GM19324 (cell line): Measurements from ENCODE around the gene EZH1.
"Not testable (repeated sequence)": the region's sequence is repeated elsewhere in the genome, so short reads cannot be mapped to it uniquely, and the experiment has no call there.

Experiments
- ATAC-seq: cut with Tn5 transposase; IDR thresholded peaks from one replicate; pipeline ENCODE4 v1.9.1; 2021; ENCODE audit warnings: mild to moderate bottlenecking, moderate library complexity; ENCODE audit not compliant: unreplicated experiment, low FRiP score

EZH1 gene

DNA sequence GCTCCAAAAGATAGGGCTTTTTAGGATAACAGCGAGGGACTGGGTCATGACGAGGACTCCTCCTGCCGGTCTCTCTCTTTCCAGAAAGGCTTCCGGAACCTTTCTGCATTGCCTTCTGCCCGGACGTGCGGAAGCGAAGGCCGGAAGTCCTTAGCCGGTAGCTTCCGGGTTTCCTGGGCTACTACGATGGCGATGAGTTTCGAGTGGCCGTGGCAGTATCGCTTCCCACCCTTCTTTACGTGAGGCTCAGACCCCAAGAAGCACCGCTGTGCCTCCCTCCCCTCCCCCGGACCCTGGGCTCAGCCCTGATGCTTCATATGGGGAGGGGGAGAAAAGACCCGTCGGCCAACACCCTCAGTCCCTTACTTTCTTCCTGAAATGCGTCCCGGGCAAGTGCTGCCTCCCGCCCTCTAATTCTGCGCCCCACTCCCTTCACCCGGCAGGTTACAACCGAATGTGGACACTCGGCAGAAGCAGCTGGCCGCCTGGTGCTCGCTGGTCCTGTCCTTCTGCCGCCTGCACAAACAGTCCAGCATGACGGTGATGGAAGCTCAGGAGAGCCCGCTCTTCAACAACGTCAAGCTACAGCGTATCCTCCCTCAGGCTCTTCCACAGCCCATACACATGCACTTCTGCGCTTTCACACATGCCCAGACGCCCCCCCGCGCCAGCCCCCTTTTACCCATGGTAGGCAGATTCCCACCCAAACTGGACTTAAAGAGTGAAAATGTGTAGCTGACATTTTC is 28.6 kb upstream of the EZH1 start, which contains the start of gene VPS25:
VPS25 (plus strand) TSS at position 160 of the 746 bp plus-strand sequence; CDS start at position 187, 27 bp downstream.
- no peak for ATAC-seq

- no peak for ATAC-seq
Observed at GRCh38 chr17:42772945-42773289, 28.1 kb upstream of the EZH1 start.

GRCh38 chr17:42769964-42770363 is 25.1 kb upstream of the EZH1 start:
- ATAC-seq: not testable (repeated sequence)

DNA sequence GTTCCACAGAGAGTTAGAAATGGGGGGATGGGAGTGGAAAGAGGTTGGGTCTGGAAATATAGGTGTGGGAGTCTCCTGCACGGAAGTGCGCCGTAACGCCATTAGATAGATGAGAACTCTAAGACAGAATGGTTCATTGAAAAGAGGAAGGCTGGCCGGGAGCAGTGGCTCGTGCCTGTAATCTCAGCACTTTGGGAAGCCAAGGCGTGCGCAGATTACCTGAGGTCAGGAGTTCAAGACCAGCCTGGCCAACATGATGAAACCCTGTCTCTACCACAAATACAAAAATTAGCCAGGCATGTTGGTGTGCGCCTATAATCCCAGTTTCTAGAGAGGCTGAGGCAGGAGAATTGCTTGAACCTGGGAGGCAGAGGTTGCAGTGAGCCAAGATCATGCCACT is 23.2 kb upstream of the EZH1 start:
- ATAC-seq: not testable (repeated sequence)

DNA sequence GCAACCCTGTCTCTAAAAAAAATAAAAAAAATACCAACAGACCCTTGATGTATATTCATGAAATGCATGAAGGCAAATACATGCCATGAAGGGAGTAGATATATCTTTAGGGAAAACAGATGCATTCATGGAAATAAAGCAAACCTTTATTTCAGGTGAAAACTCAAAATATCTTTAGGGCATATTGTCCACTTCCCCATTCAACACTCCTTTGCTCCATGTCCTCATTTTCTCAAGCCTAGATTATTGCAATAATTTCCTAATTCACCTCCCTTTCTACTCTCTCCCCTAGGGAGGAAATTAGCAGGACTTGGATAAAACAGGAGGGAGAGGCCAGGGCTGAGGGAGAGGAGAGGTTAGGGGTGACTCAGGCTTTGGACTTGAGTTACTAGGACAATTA is 22.7 kb upstream of the EZH1 start:
- ATAC-seq: no peak

DNA sequence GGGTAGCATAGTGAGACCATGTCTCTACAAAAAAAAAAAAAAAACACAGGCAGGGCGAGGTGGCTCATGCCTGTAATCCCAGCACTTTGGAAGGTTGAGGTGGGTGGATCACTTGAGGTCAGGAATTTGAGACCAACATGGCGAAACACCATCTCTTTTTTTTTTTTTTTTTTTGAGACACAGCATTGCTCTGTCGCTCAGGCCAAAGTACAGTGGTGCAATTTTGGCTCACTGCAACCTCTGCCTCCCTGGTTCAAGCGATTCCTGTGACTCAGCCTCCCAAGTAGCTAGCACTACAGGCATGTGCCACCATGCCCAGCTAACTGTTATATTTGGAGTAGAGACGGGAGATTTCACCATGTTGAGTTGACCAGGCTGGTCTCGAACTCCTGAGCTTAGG is 21.3 kb upstream of the EZH1 start:
- ATAC-seq: no peak

DNA sequence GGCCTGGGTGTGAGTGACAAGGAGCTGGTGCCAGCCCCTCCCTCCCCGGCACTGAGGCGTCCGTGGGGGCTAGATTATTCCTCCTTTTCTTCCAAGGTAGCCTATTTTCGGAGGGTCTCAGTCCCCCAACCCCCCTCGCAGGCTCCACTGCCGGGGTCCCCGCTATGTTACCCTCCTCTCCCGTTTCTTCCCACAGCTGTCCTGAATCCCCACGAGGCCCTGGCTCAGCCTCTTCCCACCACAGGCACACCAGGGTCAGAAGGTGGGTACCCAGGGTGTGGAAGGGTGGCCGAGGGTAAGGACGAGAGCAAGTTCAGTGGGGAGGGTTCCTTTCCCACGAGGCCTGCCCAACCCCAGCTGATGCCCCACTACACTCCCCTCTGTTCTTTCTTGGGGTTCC is 16.8 kb upstream of the EZH1 start:
- no peak for ATAC-seq

- no peak for ATAC-seq
Observed at GRCh38 chr17:42760652-42761581, 16.1 kb upstream of the EZH1 start, which contains the start of gene RAMP2. Gene RAMP2 (plus strand): TSS chr17:42761227. CDS start chr17:42761262, 35 bp downstream.

DNA sequence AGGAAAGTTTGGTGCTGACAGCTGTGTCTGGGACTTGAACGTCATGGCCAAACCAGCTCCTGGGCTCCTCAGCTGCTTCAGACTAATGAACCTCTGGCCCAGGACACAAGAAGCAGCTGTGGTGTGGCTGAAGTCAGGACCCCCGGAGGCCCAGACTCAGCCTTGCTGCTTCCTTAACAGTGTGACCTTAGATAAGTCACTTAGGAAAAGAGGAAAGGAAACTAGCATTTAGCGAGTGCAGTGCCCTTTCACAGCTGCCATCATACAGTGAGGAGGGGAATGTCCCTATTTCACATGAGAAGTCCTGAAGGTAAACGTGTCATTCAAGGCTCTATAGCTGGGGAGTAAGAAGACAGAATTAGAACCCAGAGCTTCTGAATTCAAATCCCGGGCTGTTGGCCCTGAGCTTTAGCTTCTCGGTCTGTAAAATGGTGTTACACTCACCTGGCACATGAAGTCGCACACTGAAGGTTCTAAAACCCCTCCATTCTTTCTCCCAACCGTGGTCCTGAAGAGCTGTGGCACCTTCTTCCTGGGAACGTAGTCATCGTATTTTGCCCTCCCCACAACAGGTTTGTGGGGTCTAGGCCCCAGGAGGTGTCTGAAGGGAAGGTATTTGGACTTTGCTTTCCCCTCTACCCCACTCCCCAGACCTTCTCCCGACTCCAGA is 15.3 kb upstream of the EZH1 start:
- ATAC-seq: no peak

- no peak for ATAC-seq
Observed at GRCh38 chr17:42754782-42755181, 9.9 kb upstream of the EZH1 start.

GRCh38 chr17:42751628-42752027 is 6.8 kb upstream of the EZH1 start:
- ATAC-seq: no peak

DNA sequence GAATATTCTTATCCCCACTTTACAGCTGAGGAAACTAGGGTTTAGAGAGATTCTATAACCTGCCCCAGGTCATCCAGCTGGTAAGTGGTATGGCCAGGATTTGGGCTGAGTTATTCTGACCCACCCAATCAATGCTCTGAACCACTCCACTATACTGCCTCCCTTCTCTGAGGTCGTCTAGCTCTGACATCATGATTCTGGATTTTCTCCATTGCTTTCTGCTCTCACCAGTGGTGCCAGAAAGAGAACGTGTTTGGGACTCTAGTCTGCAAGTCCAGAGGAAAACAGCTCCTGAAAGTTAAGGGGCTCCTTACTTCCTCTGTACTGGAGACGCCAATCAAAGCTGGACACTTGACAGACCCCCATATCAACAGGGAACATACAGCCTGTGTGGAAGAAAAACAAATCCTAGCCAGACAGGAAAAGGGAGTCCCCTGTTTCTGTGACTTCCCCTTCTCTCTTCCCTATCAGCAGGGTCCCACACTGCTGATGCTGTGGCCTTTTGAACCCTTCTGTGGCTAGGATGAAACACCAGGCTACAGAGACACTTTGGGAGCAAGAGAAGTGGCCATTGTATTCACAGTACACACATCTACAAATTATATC is 6.0 kb upstream of the EZH1 start:
- ATAC-seq: no peak

DNA sequence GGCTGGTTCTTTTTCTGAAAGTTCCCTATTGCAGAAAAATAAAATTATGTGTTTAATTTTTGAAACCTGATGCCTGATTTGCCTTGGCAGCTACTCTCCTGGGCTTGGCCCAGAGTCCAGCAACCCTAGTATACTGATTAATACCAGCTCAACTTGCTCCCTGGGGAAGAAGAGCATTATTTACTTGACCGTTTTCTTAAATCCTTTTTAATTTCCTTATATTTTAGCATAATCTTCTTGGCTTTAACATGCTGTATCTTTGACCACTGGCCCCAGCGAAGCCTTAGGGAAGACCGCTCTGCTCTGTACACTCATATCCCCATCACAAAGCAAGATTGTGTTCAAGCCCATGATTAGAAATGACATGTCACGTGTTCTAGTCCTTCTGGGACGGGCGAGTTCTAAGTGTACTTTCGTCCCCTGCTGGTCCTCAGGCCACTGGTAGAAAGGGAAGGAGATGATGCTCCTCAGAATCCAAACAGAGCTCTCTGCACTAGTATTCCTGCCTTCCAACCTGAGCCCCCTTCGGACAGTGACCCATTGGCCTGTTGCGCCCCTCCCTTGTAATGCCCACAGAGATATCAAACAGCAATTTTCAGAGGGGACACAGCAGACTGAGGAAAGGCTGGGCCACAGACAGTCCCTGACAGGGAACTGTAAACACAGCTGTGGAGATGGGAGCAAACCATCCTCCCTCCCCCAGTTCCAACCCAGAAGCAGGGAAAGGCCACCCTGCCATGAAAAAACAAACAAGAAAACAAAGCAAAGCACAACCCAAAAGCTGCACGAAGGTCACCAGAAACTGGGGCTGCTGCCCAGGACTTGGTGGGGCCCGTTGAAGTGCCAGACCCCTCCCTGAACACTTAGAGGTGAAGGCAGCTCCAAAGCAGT is 4.3 kb upstream of the EZH1 start:
- ATAC-seq: no peak

DNA sequence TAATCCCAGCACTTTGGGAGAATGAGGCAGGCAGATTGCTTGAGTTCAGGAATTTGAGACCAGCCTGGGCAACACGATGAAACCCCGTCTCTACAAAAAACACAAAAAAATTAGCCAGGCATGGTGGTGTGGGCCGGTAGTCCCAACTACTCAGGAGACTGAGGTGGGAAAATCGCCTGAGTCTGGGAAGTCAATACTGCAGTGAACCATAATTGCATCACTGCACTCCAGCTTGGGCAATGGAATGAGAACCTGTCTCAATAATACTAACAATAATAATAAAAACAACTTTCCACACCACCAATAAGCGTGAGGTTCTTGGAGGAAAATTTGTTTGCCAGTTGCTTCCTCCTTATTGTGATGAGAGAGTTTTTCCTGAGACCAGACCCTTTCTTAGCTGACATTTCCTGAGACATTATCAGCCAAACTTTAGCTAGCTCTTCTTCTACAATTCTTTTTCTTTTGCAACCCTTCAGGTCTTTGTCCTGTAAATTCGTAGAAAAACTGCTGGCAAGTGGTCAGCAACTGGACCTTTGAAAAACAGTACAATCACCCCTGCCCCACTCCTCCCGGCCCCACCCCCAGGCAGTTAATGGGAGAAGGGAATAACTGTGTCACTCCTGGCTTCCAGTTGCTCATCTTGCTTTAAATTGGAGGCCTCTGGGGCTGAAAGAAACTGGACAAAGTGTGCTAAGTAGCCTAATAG is 3.5 kb upstream of the EZH1 start:
- no peak for ATAC-seq

GRCh38 chr17:42744283-42744805 is 496 bp downstream of the EZH1 start:
- ATAC-seq: peak; percentile 61

DNA sequence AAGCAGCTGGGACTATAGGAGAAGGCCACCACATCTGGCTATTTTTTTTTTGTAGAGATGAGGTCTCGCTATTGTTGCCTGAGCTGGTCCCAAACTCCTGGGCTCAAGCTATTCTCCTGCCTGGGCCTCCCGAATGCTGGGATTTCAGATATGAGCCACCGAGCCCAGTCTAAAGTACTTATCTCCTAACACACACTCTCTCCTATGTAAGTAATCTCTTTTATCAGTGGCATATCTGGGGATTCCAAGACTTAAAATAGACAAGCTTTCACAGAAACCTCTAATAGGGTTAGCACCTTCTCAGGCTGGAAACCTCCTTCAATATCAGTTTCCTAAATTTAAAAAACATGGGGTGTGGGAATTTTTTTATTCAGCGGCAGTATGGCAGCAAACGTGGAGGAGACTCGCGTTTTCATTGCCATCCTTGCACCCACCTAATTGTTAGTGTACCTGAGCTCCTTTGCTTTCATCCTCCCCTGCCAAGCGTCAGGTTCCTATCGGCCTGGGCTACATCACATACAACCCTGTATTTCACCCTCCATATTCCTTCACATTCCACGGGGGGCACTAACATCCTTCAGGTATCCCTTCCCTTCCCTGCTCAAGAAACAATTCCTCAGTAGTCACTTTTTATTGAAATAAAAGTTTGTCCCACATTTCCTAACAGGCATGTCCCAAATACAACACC is 1.1 kb downstream of the EZH1 start:
- ATAC-seq: no peak

DNA sequence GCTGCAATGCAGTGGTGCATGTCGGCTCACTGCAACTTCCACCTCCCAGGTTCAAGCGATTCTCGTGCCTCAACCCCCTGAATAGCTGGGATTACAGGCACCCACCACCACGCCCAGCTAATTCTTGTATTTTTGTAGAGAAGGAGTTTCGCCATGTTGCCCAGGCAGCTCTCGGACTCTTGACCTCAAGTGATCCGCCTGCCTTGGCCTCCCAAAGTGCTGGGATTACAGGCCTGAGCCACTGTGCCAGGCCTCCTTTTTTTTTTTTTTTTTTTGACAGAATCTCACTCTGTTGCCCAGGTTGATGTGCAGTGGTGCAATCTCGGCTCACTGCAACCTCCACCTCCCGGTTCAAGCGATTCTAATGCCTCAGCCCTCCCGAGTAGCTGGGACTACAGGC is 1.9 kb downstream of the EZH1 start:
- ATAC-seq: not testable (repeated sequence)

GRCh38 chr17:42740699-42741098 is 4.1 kb downstream of the EZH1 start:
- no peak for ATAC-seq
